Suprapubic skin (tissue), 4 donors: Measurements from ENCODE around the gene CLIP4. TPM values are rescaled to one million over a fixed set of nuclear protein-coding genes. Genes with fewer than 3 reads are reported as not detected.

Experiments
- DNase-seq, 2 donors: peaks; one replicate each; pipeline ENCODE4 v3.0.0-alpha.2; 2019; ENCODE audit warnings: low spot score in 2 of 2
- H3K27ac ChIP-seq: fragments of 200-600 bp; sonication (generic); one replicate; pipeline ENCODE4 v1.5.1; 2019
- H3K27me3 ChIP-seq: fragments of 200-600 bp; sonication (generic); one replicate; pipeline ENCODE4 v1.5.1; 2019
- H3K36me3 ChIP-seq: fragments of 200-600 bp; sonication (generic); one replicate; pipeline ENCODE4 v1.5.1; 2019
- H3K4me1 ChIP-seq: fragments of 200-600 bp; sonication (generic); one replicate; pipeline ENCODE4 v1.5.1; 2019
- H3K4me3 ChIP-seq: fragments of 200-600 bp; sonication (generic); one replicate; pipeline ENCODE4 v1.5.1; 2019; ENCODE audit warnings: mild to moderate bottlenecking
- H3K9me3 ChIP-seq: fragments of 200-600 bp; sonication (generic); one replicate; pipeline ENCODE4 v1.5.1; 2019
- EP300 ChIP-seq: sonication (generic); formaldehyde crosslinking; IDR thresholded peaks from one replicate; pipeline ENCODE4 v1.6.1; 2017; ENCODE audit warnings: antibody characterized with exemption
- POLR2A ChIP-seq, 2 donors: fragments of 450-650 bp; IDR thresholded peaks; one replicate each; pipeline ENCODE4 v1.6.1; 2017; ENCODE audit warnings: antibody characterized with exemption in 2 of 2, mild to moderate bottlenecking in 2 of 2, moderate library complexity in 2 of 2
- POLR2AphosphoS5 ChIP-seq, 3 donors: sonication (generic); formaldehyde crosslinking; IDR thresholded peaks; one replicate each; pipeline ENCODE4 v1.6.1; 2017; ENCODE audit warnings: antibody characterized with exemption in 3 of 3
- WGBS: methylation state at CpG from one replicate; pipeline ENCODE4 v1.1.5; 2018; 5-methylcytosine and 5-hydroxymethylcytosine counted together
- total RNA-seq, 4 donors: library from RNA; depleted of rRNA; stranded (reverse); fragments of >200 nt; gene quantifications; one replicate each; pipeline ENCODE4 v1.1.0, GENCODE V29; 2016
- TF ChIP-seq, protein P1 (sequence below), 2 donors: fragments of 200-600 bp in 1 of 2; fragments of 450-650 bp in 1 of 2; sonication (generic) in 1 of 2; IDR thresholded peaks; one replicate each; pipeline ENCODE4 v1.5.1; 2016 to 2019; ENCODE audit warnings: antibody characterized with exemption in 2 of 2, mild to moderate bottlenecking in 1 of 2, moderate library complexity in 1 of 2

Gene CLIP4
- total RNA-seq, 4 donors from 2014 or later = 61.9 to 173 (median 67.4) TPM

DNA sequence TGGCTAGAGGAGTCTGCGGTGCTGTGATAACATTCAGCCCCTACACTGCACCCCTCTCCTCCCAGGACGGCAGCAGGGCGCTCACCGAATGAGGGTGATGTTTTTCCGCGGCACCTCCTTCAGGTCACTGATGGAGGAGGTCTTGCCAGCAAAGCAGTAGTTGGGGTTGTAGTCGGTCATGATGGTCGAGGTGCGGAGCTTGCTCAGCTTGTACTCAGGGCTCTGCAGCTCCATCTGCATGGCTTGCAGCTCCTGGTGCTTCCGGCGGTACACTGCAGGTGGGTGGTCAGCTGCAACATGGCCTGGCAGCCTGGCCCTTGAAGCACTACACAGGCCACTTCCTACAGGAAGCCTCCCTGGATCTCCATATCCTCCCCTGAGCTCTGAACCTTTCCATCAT lies 108.0 kb downstream of the CLIP4 start:
- H3K4me3 ChIP-seq = no peak overlapping the region
- DNase-seq = peak in 1 of 2 donors; percentile 60
- peaks cover 17% of the 10 kb centered on the region for H3K27me3 ChIP-seq
- TF ChIP-seq POLR2A (IDR thresholded peaks at IDR 0.05) (no peak), EP300 (no peak), POLR2AphosphoS5 (IDR thresholded peaks at IDR 0.05) (no peak)
- TF ChIP-seq, protein P1, sequence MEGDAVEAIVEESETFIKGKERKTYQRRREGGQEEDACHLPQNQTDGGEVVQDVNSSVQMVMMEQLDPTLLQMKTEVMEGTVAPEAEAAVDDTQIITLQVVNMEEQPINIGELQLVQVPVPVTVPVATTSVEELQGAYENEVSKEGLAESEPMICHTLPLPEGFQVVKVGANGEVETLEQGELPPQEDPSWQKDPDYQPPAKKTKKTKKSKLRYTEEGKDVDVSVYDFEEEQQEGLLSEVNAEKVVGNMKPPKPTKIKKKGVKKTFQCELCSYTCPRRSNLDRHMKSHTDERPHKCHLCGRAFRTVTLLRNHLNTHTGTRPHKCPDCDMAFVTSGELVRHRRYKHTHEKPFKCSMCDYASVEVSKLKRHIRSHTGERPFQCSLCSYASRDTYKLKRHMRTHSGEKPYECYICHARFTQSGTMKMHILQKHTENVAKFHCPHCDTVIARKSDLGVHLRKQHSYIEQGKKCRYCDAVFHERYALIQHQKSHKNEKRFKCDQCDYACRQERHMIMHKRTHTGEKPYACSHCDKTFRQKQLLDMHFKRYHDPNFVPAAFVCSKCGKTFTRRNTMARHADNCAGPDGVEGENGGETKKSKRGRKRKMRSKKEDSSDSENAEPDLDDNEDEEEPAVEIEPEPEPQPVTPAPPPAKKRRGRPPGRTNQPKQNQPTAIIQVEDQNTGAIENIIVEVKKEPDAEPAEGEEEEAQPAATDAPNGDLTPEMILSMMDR (IDR thresholded peaks at IDR 0.05) = no peak
- H3K4me1 ChIP-seq = peaks cover 27% of the 10 kb centered on the region
- no peaks in the 10 kb centered on the region for H3K36me3 ChIP-seq
- H3K27ac ChIP-seq = no peak overlapping the region
- WGBS = 97% methylated on average over 9 of the region's 11 CpGs
- no peaks in the 10 kb centered on the region for H3K9me3 ChIP-seq

DNA sequence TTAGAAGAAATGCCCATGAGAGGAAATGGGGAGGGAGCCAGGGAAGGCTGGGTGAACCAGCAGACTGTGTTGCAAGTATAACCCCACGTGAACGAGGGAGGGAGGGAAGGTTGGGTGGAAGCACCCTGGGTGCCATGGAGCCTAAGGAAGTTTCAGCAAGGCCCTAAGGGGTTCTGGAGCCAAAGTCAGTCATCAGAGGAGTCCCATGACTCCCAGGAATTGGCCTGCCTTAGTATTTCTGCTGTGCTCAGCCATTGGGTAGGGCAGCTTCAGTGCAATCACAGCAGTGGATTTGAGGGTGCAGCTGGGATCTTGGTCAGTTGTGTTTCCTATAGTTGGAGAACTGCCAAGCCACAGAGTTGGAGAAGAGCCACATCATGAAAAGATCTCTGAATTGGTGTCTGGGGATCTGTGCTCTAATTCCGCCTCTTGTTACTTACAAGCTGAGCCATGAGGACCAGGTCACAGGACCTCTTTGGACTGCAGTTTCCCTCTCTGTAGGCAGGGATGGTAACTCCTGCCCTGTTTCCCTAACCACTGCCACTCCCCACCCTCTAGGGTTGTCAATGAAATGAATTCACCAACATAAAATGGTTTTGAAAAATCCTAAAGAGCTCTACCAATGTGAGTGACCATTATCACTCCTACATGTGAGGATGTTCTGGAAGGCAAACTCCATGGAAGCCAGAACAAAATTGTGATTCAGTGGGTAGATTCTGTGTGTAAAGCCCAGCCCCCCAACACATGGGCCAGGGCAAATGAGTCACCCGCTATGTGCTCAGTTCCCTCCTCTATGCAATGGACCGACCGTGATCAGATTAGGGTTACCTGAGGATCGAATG lies 108.9 kb downstream of the CLIP4 start:
- H3K27ac ChIP-seq = no peak overlapping the region
- no peaks in the 10 kb centered on the region for H3K9me3 ChIP-seq
- no peak for TF ChIP-seq POLR2A (IDR thresholded peaks at IDR 0.05)
- TF ChIP-seq, protein P1 (IDR thresholded peaks at IDR 0.05) = no peak
- TF ChIP-seq EP300 = no peak
- no peak for TF ChIP-seq POLR2AphosphoS5 (IDR thresholded peaks at IDR 0.05)
- peaks cover 26% of the 10 kb centered on the region for H3K27me3 ChIP-seq
- H3K4me1 ChIP-seq = peaks cover 34% of the 10 kb centered on the region
- DNase-seq = peak; percentile 73 to 77
- H3K4me3 ChIP-seq = no peak overlapping the region
- WGBS = 56% methylated on average over 7 of the region's 7 CpGs
- no peaks in the 10 kb centered on the region for H3K36me3 ChIP-seq

DNA sequence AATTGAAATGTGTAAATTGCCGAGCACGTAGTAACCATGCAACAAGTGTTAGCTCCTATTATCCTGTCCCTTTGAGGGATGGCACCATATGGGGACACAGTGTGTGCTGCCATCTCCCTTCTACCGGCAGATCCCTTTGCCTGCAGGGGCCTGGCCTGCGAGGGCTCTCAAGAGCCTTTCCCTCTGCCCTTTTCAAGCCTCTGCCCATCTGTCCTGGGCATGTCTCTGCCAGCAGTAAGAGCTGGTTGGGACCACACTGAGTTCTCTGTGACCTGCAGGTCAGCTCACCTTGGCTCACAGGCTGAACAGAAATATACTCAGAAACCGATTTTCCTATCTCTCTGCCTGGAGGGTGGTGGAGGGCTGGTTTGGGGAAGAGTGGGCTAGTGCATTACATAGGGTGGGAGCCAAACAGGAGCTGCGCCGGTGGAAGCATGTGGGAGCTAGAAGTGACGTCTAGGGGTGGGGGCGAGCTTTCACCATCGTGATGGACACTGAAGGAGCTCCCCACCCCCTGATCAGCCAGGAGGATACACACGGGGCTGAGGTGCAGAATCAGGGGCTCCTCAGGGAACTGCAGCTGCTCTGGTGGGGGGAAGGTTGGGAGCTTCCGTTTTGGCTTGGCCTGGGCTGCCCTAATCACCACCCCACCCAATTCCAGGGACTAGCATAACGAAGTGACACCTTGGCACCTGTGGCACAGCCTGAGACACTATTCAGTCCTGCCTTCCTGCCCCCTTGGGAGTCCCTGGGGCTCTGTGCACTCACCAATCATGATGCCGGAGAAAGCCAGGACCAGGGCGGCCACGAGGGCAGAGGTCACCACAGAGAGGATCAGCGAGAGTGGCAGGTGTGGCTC lies 109.7 kb downstream of the CLIP4 start:
- DNase-seq = peak in 1 of 2 donors; percentile 50
- H3K4me1 ChIP-seq = peaks cover 34% of the 10 kb centered on the region
- WGBS = 82% methylated on average over 16 of the region's 17 CpGs
- TF ChIP-seq, protein P1 (IDR thresholded peaks at IDR 0.05) = no peak
- TF ChIP-seq POLR2A (IDR thresholded peaks at IDR 0.05) (no peak), POLR2AphosphoS5 (IDR thresholded peaks at IDR 0.05) (no peak), EP300 (no peak)
- H3K9me3 ChIP-seq = no peaks in the 10 kb centered on the region
- H3K36me3 ChIP-seq = no peaks in the 10 kb centered on the region
- H3K4me3 ChIP-seq = no peak overlapping the region
- peaks cover 33% of the 10 kb centered on the region for H3K27me3 ChIP-seq
- H3K27ac ChIP-seq = no peak overlapping the region

DNA sequence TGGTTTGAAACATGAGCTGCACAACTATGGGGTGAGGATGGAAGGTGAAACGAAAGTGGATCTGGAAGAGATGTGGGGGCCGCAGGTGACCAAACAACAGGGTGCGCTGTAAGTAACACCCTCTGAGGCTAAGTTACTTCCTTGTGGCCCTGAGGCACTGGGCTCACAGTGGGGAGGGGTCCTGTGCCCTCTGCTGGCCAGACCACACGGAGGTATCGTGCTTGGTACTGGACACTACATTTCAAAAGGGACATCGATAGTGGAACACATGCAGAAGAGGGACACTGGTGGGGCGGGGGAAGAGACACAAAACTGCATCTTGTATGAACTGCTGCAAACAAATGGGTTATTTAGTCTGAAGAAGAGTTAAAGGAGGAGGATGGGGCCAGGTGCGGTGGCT lies 110.6 kb downstream of the CLIP4 start:
- no peaks in the 10 kb centered on the region for H3K36me3 ChIP-seq
- H3K27me3 ChIP-seq = peaks cover 33% of the 10 kb centered on the region
- no peaks in the 10 kb centered on the region for H3K9me3 ChIP-seq
- DNase-seq = no peak
- no peak overlapping the region for H3K27ac ChIP-seq
- WGBS = 79% methylated on average over 8 of the region's 8 CpGs
- H3K4me1 ChIP-seq = peaks cover 34% of the 10 kb centered on the region
- no peak overlapping the region for H3K4me3 ChIP-seq
- no peak for TF ChIP-seq POLR2AphosphoS5 (IDR thresholded peaks at IDR 0.05)
- no peak for TF ChIP-seq POLR2A (IDR thresholded peaks at IDR 0.05)
- TF ChIP-seq EP300 = no peak
- TF ChIP-seq, protein P1 (IDR thresholded peaks at IDR 0.05) = no peak

DNA sequence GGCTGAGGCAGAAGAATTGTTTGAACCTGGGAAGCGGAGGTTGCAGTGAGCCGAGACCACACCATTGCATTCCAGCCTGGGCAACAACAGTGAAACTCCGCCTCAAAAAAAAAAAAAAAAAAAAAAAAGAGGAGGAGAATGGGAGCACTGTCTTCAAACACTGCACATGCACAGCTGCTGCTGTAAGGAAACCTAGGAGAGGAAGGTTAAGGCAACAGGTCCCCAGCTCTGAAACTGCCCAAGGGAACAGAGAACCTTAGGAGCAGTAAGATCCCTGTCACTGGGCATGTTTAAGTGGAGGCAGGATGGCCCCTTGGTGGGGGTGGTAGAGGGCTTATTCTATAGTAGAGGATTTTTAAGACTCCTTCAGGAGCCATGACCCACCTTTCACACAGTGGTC lies 111.2 kb downstream of the CLIP4 start:
- Histone ChIP-seq H3K4me1 (peaks cover 34% of the 10 kb centered on the region), H3K9me3 (no peaks in the 10 kb centered on the region), H3K27me3 (peaks cover 33% of the 10 kb centered on the region), H3K4me3 (no peak overlapping the region), H3K27ac (no peak overlapping the region), H3K36me3 (no peaks in the 10 kb centered on the region)
- TF ChIP-seq POLR2AphosphoS5 (IDR thresholded peaks at IDR 0.05) = no peak
- TF ChIP-seq EP300 = no peak
- TF ChIP-seq, protein P1 (IDR thresholded peaks at IDR 0.05) = no peak
- TF ChIP-seq POLR2A (IDR thresholded peaks at IDR 0.05) = no peak
- no peak for DNase-seq
- 80% methylated on average over 3 of the region's 3 CpGs for WGBS
